ENCODE measurements around the gene EXO5. TPM values are rescaled to one million over a fixed set of nuclear protein-coding genes. Genes with fewer than 3 reads are reported as not detected.
"Not testable (repeated sequence)": the region's sequence is repeated elsewhere in the genome, so short reads cannot be mapped to it uniquely, and the experiment has no call there.

Gene EXO5
- total RNA-seq, 1 donor from 2014 or later = 6.9 TPM

- no peak for DNase-seq (ENCODE audit: low read depth)
- H3K4me3 ChIP-seq (ENCODE audit: low read depth, low read length) = no peak overlapping the region
- no peak for TF ChIP-seq CTCF (conservative IDR thresholded peaks at IDR 0.05; ENCODE audit: low read depth, low read length)
Measured at GRCh38 chr1:40553017-40553416, 44.5 kb downstream of the EXO5 start.

- H3K4me3 ChIP-seq (ENCODE audit: low read depth, low read length); DNase-seq (ENCODE audit: low read depth): not testable (repeated sequence)
Measured at GRCh38 chr1:40554807-40555206, 46.2 kb downstream of the EXO5 start.

GRCh38 chr1:40556121-40556520 lies 47.6 kb downstream of the EXO5 start:
- TF ChIP-seq CTCF (conservative IDR thresholded peaks at IDR 0.05; ENCODE audit: low read depth, low read length) = no peak
- H3K4me3 ChIP-seq (ENCODE audit: low read depth, low read length) = no peak overlapping the region
- DNase-seq (ENCODE audit: low read depth) = no peak

- not testable (repeated sequence) for DNase-seq (ENCODE audit: low read depth); H3K4me3 ChIP-seq (ENCODE audit: low read depth, low read length)
Measured at GRCh38 chr1:40558241-40558640, 49.7 kb downstream of the EXO5 start.

GRCh38 chr1:40562185-40562584 lies 53.6 kb downstream of the EXO5 start:
- no peak for TF ChIP-seq CTCF (conservative IDR thresholded peaks at IDR 0.05; ENCODE audit: low read depth, low read length)
- DNase-seq (ENCODE audit: low read depth) = no peak
- H3K4me3 ChIP-seq (ENCODE audit: low read depth, low read length) = no peak overlapping the region

GRCh38 chr1:40563266-40563665 lies 54.7 kb downstream of the EXO5 start:
- TF ChIP-seq CTCF (conservative IDR thresholded peaks at IDR 0.05; ENCODE audit: low read depth, low read length) = no peak
- DNase-seq (ENCODE audit: low read depth) = no peak
- H3K4me3 ChIP-seq (ENCODE audit: low read depth, low read length) = no peak overlapping the region

GRCh38 chr1:40564506-40564905 lies 55.9 kb downstream of the EXO5 start:
- no peak overlapping the region for H3K4me3 ChIP-seq (ENCODE audit: low read depth, low read length)
- no peak for DNase-seq (ENCODE audit: low read depth)
- TF ChIP-seq CTCF (conservative IDR thresholded peaks at IDR 0.05; ENCODE audit: low read depth, low read length) = no peak

GRCh38 chr1:40564913-40565312 lies 56.3 kb downstream of the EXO5 start:
- H3K4me3 ChIP-seq (ENCODE audit: low read depth, low read length) = no peak overlapping the region
- no peak for DNase-seq (ENCODE audit: low read depth)
- no peak for TF ChIP-seq CTCF (conservative IDR thresholded peaks at IDR 0.05; ENCODE audit: low read depth, low read length)

Other genes with a start within 250 kb of the EXO5 start
- gene COL9A2, start 191.5 kb upstream of the EXO5 start, total RNA-seq = 4.6 and 6.7 TPM in 2 replicates
- 4.9 and 11.0 TPM in 2 replicates for gene SMAP2, start 135.0 kb upstream of the EXO5 start, total RNA-seq
- 2.6 and 4.1 TPM in 2 replicates for gene ZFP69B, start 58.3 kb upstream of the EXO5 start, total RNA-seq
- 0.58 and 2.6 TPM in 2 replicates for gene ZFP69, start 31.5 kb upstream of the EXO5 start, total RNA-seq
- 3.9 and 4.8 TPM in 2 replicates for gene ZNF684, start 22.9 kb downstream of the EXO5 start, total RNA-seq
- 1.8 and 4.2 TPM in 2 replicates for gene RIMS3, start 156.9 kb downstream of the EXO5 start, total RNA-seq
- gene NFYC, start 182.9 kb downstream of the EXO5 start, total RNA-seq = 42.2 and 50.5 TPM in 2 replicates

All from epithelial cell of proximal tubule (primary cell).